Uterus (tissue), 2 donors: ENCODE results near the gene PTPN13.

Experiments used
- POLR2A ChIP-seq, 2 donors: fragments of 450-650 bp; IDR thresholded peaks; one replicate each; pipeline ENCODE4 v1.6.1; 2016; ENCODE audit warnings: antibody characterized with exemption in 2 of 2, mild to moderate bottlenecking in 1 of 2, moderate library complexity in 1 of 2
- TF ChIP-seq, protein P1 (sequence below), 4 experiments: fragments of 200-600 bp in 2 of 4; fragments of 450-650 bp in 2 of 4; sonication (generic) in 2 of 4; IDR thresholded peaks; one replicate each; pipeline ENCODE4 v1.5.1; 2016 to 2019; ENCODE audit warnings: antibody characterized with exemption in 4 of 4, mild to moderate bottlenecking in 2 of 4, moderate library complexity in 1 of 4

DNA sequence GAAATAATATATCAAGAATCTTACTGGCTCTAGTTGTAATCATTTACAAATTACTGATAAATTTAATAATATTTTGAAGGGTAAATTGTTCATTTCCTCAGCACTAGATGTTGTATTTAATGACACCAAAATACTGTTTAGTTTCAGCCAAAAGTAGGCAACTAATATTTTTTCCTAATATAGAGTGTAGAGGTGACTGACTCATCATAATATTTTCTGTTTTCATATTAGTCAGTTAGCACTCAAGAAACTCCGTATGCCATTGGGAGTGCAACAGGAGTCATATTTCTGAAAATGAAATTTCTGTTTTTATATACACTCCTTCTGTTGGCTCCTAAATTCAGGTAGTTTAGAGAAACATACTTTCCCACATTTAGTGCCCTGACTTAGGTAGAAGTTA lies 36.6 kb upstream of the PTPN13 start:
- TF ChIP-seq, protein P1, sequence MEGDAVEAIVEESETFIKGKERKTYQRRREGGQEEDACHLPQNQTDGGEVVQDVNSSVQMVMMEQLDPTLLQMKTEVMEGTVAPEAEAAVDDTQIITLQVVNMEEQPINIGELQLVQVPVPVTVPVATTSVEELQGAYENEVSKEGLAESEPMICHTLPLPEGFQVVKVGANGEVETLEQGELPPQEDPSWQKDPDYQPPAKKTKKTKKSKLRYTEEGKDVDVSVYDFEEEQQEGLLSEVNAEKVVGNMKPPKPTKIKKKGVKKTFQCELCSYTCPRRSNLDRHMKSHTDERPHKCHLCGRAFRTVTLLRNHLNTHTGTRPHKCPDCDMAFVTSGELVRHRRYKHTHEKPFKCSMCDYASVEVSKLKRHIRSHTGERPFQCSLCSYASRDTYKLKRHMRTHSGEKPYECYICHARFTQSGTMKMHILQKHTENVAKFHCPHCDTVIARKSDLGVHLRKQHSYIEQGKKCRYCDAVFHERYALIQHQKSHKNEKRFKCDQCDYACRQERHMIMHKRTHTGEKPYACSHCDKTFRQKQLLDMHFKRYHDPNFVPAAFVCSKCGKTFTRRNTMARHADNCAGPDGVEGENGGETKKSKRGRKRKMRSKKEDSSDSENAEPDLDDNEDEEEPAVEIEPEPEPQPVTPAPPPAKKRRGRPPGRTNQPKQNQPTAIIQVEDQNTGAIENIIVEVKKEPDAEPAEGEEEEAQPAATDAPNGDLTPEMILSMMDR (IDR thresholded peaks at IDR 0.05) = no peak
- TF ChIP-seq POLR2A (IDR thresholded peaks at IDR 0.05) = no peak
